Astrocyte of the cerebellum (primary cell): ENCODE results near the gene ZNF521.

Experiments used
- DNase-seq: peaks from one replicate; pipeline ENCODE4 v3.0.0-alpha.2; 2011; ENCODE audit warnings: low read depth
- H3K4me3 ChIP-seq: 2 replicates; pipeline ENCODE4 v1.5.1; 2011; ENCODE audit warnings: mild to moderate bottlenecking, low read depth, low read length, moderate library complexity
- CTCF ChIP-seq: IDR thresholded peaks from 2 replicates; pipeline ENCODE4 v1.5.1; 2012; ENCODE audit warnings: low read length, low read depth, moderate library complexity, mild to moderate bottlenecking; ENCODE audit errors: missing control alignments
- in situ Hi-C: cut with HindIII; loops from 2 replicates; pipeline ENCODE4 v1.10.0; 2017; ENCODE audit warnings: low sequenced_read_pairs

ZNF521 gene

GRCh38 chr18:25210622-25211021 is 141.3 kb downstream of the ZNF521 start:
- DNase-seq = no peak
- no peak for TF ChIP-seq CTCF
- in situ Hi-C loops = no loop called here
- no peak overlapping the region for H3K4me3 ChIP-seq

- in situ Hi-C loops = no loop called here
- no peak for DNase-seq
- TF ChIP-seq CTCF = no peak
- H3K4me3 ChIP-seq = no peak overlapping the region
These were observed 159.9 kb downstream of the ZNF521 start for GRCh38 chr18:25192065-25192464.

- DNase-seq = no peak
- H3K4me3 ChIP-seq = no peak overlapping the region
- TF ChIP-seq CTCF = no peak
- in situ Hi-C loops = no loop called here
These were observed 161.5 kb downstream of the ZNF521 start for GRCh38 chr18:25190472-25190871.

- H3K4me3 ChIP-seq = no peak overlapping the region
- in situ Hi-C loops = no loop called here
- DNase-seq = no peak
- TF ChIP-seq CTCF = no peak
These were observed 162.4 kb downstream of the ZNF521 start for GRCh38 chr18:25189391-25190185.

- TF ChIP-seq CTCF = no peak
- in situ Hi-C loops = no loop called here
- DNase-seq = no peak
- no peak overlapping the region for H3K4me3 ChIP-seq
These were observed 164.3 kb downstream of the ZNF521 start for GRCh38 chr18:25187521-25188192.

GRCh38 chr18:25186871-25187270 is 165.1 kb downstream of the ZNF521 start:
- no peak for TF ChIP-seq CTCF
- in situ Hi-C loops = no loop called here
- no peak for DNase-seq
- H3K4me3 ChIP-seq = no peak overlapping the region
